Activated T-helper 9 cell treated with anti-CD3 and anti-CD28 coated beads, Interleukin-2, amount 50 U/mL, for 16 hours (primary cell): ENCODE measurements around the gene NDUFA8.
A peak's percentile ranks its signal among the peaks of the same experiment; 100 is the strongest.
"Not testable (repeated sequence)": the region's sequence is repeated elsewhere in the genome, so short reads cannot be mapped to it uniquely, and the experiment has no call there.

Experiments used
- DNase-seq: peaks from one replicate; pipeline ENCODE4 v3.0.0-alpha.2; 2020; ENCODE audit warnings: low read depth

Gene NDUFA8

GRCh38 chr9:122120316-122121071 lies 39.1 kb downstream of the NDUFA8 start:
- DNase-seq = no peak

- DNase-seq = no peak
These were observed 39.9 kb downstream of the NDUFA8 start for GRCh38 chr9:122119721-122120120.

GRCh38 chr9:122119166-122119521 lies 40.4 kb downstream of the NDUFA8 start:
- no peak for DNase-seq

- no peak for DNase-seq
These were observed 41.0 kb downstream of the NDUFA8 start for GRCh38 chr9:122118343-122119165.

DNA sequence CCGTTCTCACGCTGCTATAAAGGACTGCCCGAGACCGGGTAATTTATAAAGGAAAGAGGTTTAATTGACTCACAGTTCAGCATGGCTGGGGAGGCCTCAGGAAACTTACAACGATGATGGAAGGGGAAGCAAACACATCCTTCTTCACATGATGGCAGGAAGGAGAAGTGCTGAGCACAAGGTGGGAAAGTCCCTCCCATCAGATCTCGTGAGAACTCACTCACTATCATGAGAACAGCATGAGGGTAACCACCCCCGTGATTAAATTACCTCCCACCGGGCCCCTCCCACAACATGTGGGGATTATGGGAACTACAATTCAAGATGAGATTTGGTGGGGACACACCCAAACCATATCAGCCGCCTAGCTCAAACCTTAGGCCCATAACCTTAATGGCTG lies 42.3 kb downstream of the NDUFA8 start:
- DNase-seq = not testable (repeated sequence)

GRCh38 chr9:122116448-122117173 lies 43.0 kb downstream of the NDUFA8 start:
- no peak for DNase-seq

- no peak for DNase-seq
These were observed 43.5 kb downstream of the NDUFA8 start for GRCh38 chr9:122116040-122116439.

GRCh38 chr9:122115176-122116035 lies 44.2 kb downstream of the NDUFA8 start:
- DNase-seq = no peak

DNA sequence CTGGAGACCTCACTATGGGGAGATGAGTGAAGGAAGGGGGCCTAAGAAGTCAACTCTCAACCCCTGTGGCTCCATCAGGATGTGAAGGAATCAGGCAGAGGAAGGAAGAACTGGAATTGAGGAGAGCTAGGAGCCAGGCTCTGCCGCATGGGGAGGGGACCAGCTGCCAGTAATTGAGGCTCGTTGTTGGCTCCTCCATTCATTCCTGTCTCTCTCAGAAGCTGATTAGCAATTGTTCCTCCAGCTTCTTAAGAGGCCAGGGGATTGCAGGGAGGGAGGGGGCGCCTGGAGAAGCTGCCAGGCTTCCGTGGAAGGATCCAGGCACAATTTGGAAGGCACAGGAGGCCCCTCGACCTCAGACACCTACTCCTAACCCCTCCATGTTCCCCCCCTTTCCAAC lies 46.0 kb downstream of the NDUFA8 start:
- no peak for DNase-seq

GRCh38 chr9:122112238-122112637 lies 47.3 kb downstream of the NDUFA8 start:
- no peak for DNase-seq

- no peak for DNase-seq
These were observed 48.0 kb downstream of the NDUFA8 start for GRCh38 chr9:122111413-122112085.

GRCh38 chr9:122110100-122110833 lies 49.3 kb downstream of the NDUFA8 start:
- DNase-seq = no peak

GRCh38 chr9:122109035-122109813 lies 50.4 kb downstream of the NDUFA8 start:
- DNase-seq = no peak

GRCh38 chr9:122107291-122107805 lies 52.2 kb downstream of the NDUFA8 start:
- DNase-seq = no peak

DNA sequence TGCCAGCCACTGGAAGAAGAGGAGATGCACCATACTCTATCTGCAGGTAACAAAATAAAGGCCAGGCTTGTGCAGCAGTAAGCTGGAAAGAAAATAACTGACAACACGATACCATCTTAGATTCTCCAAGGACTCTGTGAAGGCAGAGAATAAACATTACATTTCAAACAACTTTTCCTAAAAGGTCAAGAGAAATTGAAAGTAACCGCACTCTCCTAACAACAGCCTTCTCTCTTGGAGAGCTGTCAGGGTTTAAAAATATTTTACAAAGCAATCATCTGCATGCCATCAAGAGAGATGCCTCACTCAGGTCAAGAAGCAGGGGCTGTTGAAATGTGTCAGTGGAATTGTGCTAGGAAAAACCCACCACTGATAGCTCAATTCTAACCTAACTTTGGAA lies 53.0 kb downstream of the NDUFA8 start:
- no peak for DNase-seq

GRCh38 chr9:122103985-122104384 lies 55.6 kb downstream of the NDUFA8 start:
- DNase-seq = no peak

DNA sequence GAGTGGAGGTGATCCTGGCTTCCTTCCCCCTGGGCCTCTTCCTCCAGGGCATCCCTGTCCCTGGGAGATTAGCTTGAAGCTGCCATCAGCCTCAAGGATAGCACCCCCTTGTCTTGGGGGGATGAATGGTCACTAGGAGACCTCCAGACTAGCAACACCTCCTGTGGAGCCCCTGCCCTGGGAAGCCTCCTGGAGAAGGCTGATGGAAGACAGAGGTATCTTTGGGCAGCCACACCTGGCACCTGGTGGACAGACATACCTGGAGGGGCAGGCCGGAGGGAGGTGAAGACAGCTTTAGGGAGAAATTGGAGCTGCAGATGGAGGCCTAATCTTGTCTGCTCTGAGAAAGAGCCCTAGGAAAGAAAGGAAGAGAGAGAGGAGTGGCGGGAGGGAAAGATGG lies 57.4 kb downstream of the NDUFA8 start:
- DNase-seq = no peak

GRCh38 chr9:122100756-122101155 lies 58.8 kb downstream of the NDUFA8 start:
- no peak for DNase-seq

- DNase-seq = peak; percentile 73
These were observed 60.2 kb downstream of the NDUFA8 start for GRCh38 chr9:122099271-122099869.
